ENCODE measurements around the gene LTK. TPM values are rescaled to one million over a fixed set of nuclear protein-coding genes. Genes with fewer than 3 reads are reported as not detected.

LTK gene
- total and polyA plus RNA-seq, 8 donors = 1.6 to 4.0 (median 2.5) TPM

GRCh38 chr15:41501191-41501917 lies 12.3 kb downstream of the LTK start:
- intact Hi-C loops (cut with DNase I) = no loop called here
- TF ChIP-seq CTCF (IDR thresholded peaks at IDR 0.05) = no peak
- no peaks in the 10 kb centered on the region for H3K9me3 ChIP-seq
- H3K36me3 ChIP-seq = no peaks in the 10 kb centered on the region
- no peak overlapping the region for H3K4me3 ChIP-seq
- ATAC-seq (peak; percentile 50), DNase-seq (no peak)
- H3K4me1 ChIP-seq = peaks cover 21 to 28% of the 10 kb centered on the region in 2 donors
- H3K27me3 ChIP-seq = peaks cover 37 to 87% of the 10 kb centered on the region in 2 donors
- no peak overlapping the region for H3K27ac ChIP-seq

- TF ChIP-seq CTCF (IDR thresholded peaks at IDR 0.05) = no peak
- intact Hi-C loops (cut with DNase I) = no loop called here
- H3K4me1 ChIP-seq = peaks cover 32 to 49% of the 10 kb centered on the region in 2 donors
Observed at GRCh38 chr15:41499109-41499851, 14.3 kb downstream of the LTK start.

GRCh38 chr15:41498657-41499056 lies 15.0 kb downstream of the LTK start:
- H3K27me3 ChIP-seq = peaks cover 59 to 99% of the 10 kb centered on the region in 2 donors
- H3K9me3 ChIP-seq = no peaks in the 10 kb centered on the region
- H3K4me1 ChIP-seq = peaks cover 35 to 54% of the 10 kb centered on the region in 2 donors
- no peaks in the 10 kb centered on the region for H3K36me3 ChIP-seq
- TF ChIP-seq CTCF (IDR thresholded peaks at IDR 0.05) = no peak
- DNase-seq = no peak
- no peak for ATAC-seq
- no peak overlapping the region for H3K27ac ChIP-seq
- H3K4me3 ChIP-seq = no peak overlapping the region
- intact Hi-C loops (cut with DNase I) = no loop called here

More at GRCh38 chr15:41499109-41499851, 14.3 kb downstream of the LTK start:
- Histone ChIP-seq H3K27ac (no peak overlapping the region), H3K4me3 (no peak overlapping the region), H3K27me3 (peaks cover 55 to 100% of the 10 kb centered on the region in 2 donors), H3K9me3 (no peaks in the 10 kb centered on the region), H3K36me3 (no peaks in the 10 kb centered on the region)
- ATAC-seq (no peak), DNase-seq (no peak)

- Histone ChIP-seq H3K9me3 (no peaks in the 10 kb centered on the region), H3K27ac (no peak overlapping the region), H3K4me3 (no peak overlapping the region), H3K4me1 (peaks cover 25 to 42% of the 10 kb centered on the region in 2 donors), H3K27me3 (peaks cover 34 to 99% of the 10 kb centered on the region in 2 donors), H3K36me3 (no peaks in the 10 kb centered on the region)
- DNase-seq (no peak), ATAC-seq (no peak)
- intact Hi-C loops (cut with DNase I) = no loop called here
- TF ChIP-seq CTCF (IDR thresholded peaks at IDR 0.05) = no peak
Observed at GRCh38 chr15:41495736-41496599, 17.7 kb downstream of the LTK start.
